MM.1S (cell line): ENCODE data around the gene NAE1.

Source experiments
- EZH2 ChIP-seq: fragments of 300-600 bp; sonication (generic); optimal IDR thresholded peaks from 2 replicates; pipeline ENCODE3; 2017; ENCODE audit warnings: low read depth, mild to moderate bottlenecking, antibody characterized with exemption, low read length, mixed read lengths
- EZH2phosphoT487 ChIP-seq: fragments of 300-600 bp; sonication (generic); IDR thresholded peaks from 2 replicates; pipeline ENCODE4 v1.6.1; 2018; ENCODE audit warnings: antibody characterized with exemption, low read length
- TF ChIP-seq, protein P1 (sequence below): fragments of 300-600 bp; sonication (generic); IDR thresholded peaks from 2 replicates; pipeline ENCODE4 v1.5.1; 2016; ENCODE audit warnings: antibody characterized with exemption, low read length, mixed read lengths

DNA sequence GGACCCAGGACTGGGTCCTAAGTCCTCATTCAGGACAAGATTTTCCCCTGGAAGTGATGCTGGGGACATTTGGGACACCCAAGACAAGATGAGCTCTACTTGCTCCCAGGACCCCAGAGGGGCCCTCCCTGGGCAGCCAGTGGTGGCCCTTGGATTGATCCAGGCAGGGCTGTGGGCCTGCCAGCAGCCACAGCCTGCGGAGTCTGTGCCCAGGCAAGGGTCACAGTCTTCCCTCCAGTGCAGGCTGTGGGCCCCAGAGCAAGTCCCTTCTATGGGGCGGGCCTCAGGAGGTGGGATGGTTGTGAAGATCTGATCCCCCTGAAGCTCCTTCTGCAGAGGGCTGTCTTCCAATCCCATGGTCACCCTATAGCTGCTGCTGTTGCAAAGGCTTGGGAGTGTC, 26.0 kb upstream of the NAE1 start:
- TF ChIP-seq, protein P1, sequence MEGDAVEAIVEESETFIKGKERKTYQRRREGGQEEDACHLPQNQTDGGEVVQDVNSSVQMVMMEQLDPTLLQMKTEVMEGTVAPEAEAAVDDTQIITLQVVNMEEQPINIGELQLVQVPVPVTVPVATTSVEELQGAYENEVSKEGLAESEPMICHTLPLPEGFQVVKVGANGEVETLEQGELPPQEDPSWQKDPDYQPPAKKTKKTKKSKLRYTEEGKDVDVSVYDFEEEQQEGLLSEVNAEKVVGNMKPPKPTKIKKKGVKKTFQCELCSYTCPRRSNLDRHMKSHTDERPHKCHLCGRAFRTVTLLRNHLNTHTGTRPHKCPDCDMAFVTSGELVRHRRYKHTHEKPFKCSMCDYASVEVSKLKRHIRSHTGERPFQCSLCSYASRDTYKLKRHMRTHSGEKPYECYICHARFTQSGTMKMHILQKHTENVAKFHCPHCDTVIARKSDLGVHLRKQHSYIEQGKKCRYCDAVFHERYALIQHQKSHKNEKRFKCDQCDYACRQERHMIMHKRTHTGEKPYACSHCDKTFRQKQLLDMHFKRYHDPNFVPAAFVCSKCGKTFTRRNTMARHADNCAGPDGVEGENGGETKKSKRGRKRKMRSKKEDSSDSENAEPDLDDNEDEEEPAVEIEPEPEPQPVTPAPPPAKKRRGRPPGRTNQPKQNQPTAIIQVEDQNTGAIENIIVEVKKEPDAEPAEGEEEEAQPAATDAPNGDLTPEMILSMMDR, result no peak
- no peak for TF ChIP-seq EZH2
- no peak for TF ChIP-seq EZH2phosphoT487
